Measurements from ENCODE around the gene FAU. TPM values are rescaled to one million over a fixed set of nuclear protein-coding genes. Genes with fewer than 3 reads are reported as not detected.

The FAU gene
- total and polyA plus RNA-seq, 10 of the 15 experiments (the other 5 are each of a cell fraction or from before 2014, with no cell fraction given), result 332 to 1,347 (median 990) TPM

DNA sequence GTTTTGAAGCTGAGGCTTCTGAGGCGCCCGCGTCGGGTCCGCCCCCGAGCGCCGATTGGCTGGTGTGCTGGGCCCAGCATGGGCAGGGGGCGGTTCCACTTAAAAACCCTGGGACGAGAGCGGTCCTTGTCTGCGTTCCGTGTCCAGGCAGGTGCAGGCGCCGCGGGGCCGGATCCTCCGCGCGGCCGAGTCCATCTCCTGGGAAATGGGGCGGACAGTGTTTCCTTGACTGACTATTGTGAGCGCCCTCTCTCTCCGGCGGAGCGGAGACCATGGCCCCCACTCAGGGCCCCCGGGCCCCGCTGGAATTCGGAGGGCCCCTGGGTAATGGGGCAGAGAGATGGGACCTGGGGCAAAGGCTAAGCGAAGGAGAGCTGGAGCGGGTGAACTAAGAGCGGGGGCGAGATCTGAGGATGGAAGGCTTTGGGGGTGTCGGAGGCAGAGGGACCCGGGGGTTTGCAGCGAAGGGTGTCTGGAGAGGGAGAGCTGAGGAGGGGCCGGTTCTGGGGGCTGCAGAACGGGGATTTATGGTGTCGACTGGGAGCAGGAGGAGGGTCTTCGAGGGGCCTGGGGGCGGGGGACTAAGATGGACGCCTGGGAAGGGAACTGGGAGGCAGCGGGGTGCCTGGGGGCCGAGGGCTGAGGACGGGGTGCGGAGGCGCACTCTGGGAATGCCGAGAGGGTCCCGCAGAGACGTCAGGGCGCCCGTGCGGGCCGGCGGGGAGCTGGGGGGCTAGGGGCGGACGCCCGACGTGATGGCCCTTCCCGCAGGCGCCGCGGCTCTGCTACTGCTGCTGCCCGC is 10.0 kb downstream of the FAU start, which contains the start of gene TM7SF2 (continued):
- TF ChIP-seq IKZF2 (IDR thresholded peaks at IDR 0.05) (peak; percentile 27 to 31; a peak in 1 of 4 replicates), NR2F1 (conservative IDR thresholded peaks at IDR 0.05) (no peak), NR2C1 (IDR thresholded peaks at IDR 0.05) (no peak), BRCA1 (IDR thresholded peaks at IDR 0.05; ENCODE audit: low read depth, low read length) (no peak), MEF2B (IDR thresholded peaks at IDR 0.05; ENCODE audit: partially characterized antibody, poor library complexity, severe bottlenecking) (no peak), CHD2 (IDR thresholded peaks at IDR 0.05; ENCODE audit: borderline replicate concordance, low read depth, low read length) (0 out of 2 replicates have a peak, but pooled peaks have one; percentile 2), ATF7 (IDR thresholded peaks at IDR 0.05; ENCODE audit: low read depth) (no peak), HSF1 (IDR thresholded peaks at IDR 0.05; ENCODE audit: low read depth, low read length) (no peak), ATF2 (IDR thresholded peaks at IDR 0.05; ENCODE audit: low read length) (no peak; the same call in 1 of the 2 replicates), KDM1A (IDR thresholded peaks at IDR 0.05; ENCODE audit: borderline replicate concordance) (no peak), TCF3 (IDR thresholded peaks at IDR 0.05; ENCODE audit: borderline replicate concordance, insufficient read depth, low read depth, low read length) (peak; percentile 55; the same call in 1 of the 2 replicates)
- TF ChIP-seq, protein P1, sequence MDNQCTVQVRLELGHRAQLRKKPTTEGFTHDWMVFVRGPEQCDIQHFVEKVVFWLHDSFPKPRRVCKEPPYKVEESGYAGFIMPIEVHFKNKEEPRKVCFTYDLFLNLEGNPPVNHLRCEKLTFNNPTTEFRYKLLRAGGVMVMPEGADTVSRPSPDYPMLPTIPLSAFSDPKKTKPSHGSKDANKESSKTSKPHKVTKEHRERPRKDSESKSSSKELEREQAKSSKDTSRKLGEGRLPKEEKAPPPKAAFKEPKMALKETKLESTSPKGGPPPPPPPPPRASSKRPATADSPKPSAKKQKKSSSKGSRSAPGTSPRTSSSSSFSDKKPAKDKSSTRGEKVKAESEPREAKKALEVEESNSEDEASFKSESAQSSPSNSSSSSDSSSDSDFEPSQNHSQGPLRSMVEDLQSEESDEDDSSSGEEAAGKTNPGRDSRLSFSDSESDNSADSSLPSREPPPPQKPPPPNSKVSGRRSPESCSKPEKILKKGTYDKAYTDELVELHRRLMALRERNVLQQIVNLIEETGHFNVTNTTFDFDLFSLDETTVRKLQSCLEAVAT (IDR thresholded peaks at IDR 0.05), result 0 out of 2 replicates have a peak, but pooled peaks have one; percentile 19

Measured in GM12878 (cell line).